ENCODE measurements around the gene IFT88.

- TF ChIP-seq EZH2 (IDR thresholded peaks at IDR 0.05; ENCODE audit: borderline replicate concordance, insufficient read depth, low read length, poor library complexity, severe bottlenecking) (no peak), POLR2AphosphoS5 (IDR thresholded peaks at IDR 0.05) (no peak), CTCF (IDR thresholded peaks at IDR 0.05; ENCODE audit: poor library complexity, severe bottlenecking) (no peak), REST (IDR thresholded peaks at IDR 0.05; ENCODE audit: borderline replicate concordance) (no peak), RAD21 (conservative IDR thresholded peaks at IDR 0.05) (no peak), TAF1 (IDR thresholded peaks at IDR 0.05; ENCODE audit: low read depth) (no peak), EP300 (conservative IDR thresholded peaks at IDR 0.05; ENCODE audit: poor library complexity, severe bottlenecking) (no peak), MXI1 (conservative IDR thresholded peaks at IDR 0.05; ENCODE audit: poor library complexity, severe bottlenecking) (no peak)
Observed at GRCh38 chr13:20519875-20520274, 47.1 kb upstream of the IFT88 start.
